Thoracic aorta (tissue), 2 donors: ENCODE results near the gene LDHD. TPM values are rescaled to one million over a fixed set of nuclear protein-coding genes. Genes with fewer than 3 reads are reported as not detected.

Experiments
- ATAC-seq: fragments of 150-250 bp; one replicate; pipeline ENCODE4 v1.8.0; 2017; ENCODE audit warnings: low read depth; ENCODE audit not compliant: insufficient number of reproducible peaks, low FRiP score
- DNase-seq: peaks from one replicate; pipeline ENCODE4 v3.0.0-alpha.2; 2020; ENCODE audit warnings: low spot score
- H3K27ac ChIP-seq, 2 donors: fragments of 200-600 bp; sonication (generic); 1 replicate in 1 of 2; 2 replicates in 1 of 2; pipeline ENCODE4 v1.5.1; 2016; ENCODE audit warnings: mild to moderate bottlenecking in 2 of 2, moderate library complexity in 2 of 2
- H3K27me3 ChIP-seq: fragments of 200-600 bp; sonication (generic); replicated peaks from 2 replicates; pipeline ENCODE4 v1.6.0; 2016; ENCODE audit warnings: mild to moderate bottlenecking; ENCODE audit not compliant: insufficient read depth
- H3K36me3 ChIP-seq: fragments of 200-600 bp; sonication (generic); one replicate; pipeline ENCODE4 v1.5.1; 2016
- H3K4me1 ChIP-seq, 2 donors: fragments of 200-600 bp; sonication (generic); 1 replicate in 1 of 2; 2 replicates in 1 of 2; pipeline versions ENCODE4 v1.5.1 to v1.6.0; 2016; ENCODE audit warnings: low read depth in 2 of 2, mild to moderate bottlenecking in 1 of 2; ENCODE audit not compliant: control insufficient read depth in 1 of 2
- H3K4me3 ChIP-seq: fragments of 200-600 bp; sonication (generic); 2 replicates; pipeline ENCODE4 v1.5.1; 2016; ENCODE audit warnings: mild to moderate bottlenecking
- H3K9me3 ChIP-seq: fragments of 200-600 bp; sonication (generic); 2 replicates; pipeline ENCODE4 v1.5.1; 2016
- total RNA-seq, 2 donors: library from RNA; depleted of rRNA; stranded (reverse); fragments of >200 nt; gene quantifications; one replicate each; pipeline versions ENCODE4 v1.1.0 to v1.2.3, GENCODE V29; 2016
- TF ChIP-seq, protein P1 (sequence below): fragments of 200-600 bp; sonication (generic); IDR thresholded peaks from one replicate; pipeline ENCODE4 v1.5.1; 2019; ENCODE audit warnings: antibody characterized with exemption

The LDHD gene
- total RNA-seq: 10 to 100 TPM in 1 of 2 donors, 1 to 10 TPM in 1; 7.2 to 14.1 TPM

DNA sequence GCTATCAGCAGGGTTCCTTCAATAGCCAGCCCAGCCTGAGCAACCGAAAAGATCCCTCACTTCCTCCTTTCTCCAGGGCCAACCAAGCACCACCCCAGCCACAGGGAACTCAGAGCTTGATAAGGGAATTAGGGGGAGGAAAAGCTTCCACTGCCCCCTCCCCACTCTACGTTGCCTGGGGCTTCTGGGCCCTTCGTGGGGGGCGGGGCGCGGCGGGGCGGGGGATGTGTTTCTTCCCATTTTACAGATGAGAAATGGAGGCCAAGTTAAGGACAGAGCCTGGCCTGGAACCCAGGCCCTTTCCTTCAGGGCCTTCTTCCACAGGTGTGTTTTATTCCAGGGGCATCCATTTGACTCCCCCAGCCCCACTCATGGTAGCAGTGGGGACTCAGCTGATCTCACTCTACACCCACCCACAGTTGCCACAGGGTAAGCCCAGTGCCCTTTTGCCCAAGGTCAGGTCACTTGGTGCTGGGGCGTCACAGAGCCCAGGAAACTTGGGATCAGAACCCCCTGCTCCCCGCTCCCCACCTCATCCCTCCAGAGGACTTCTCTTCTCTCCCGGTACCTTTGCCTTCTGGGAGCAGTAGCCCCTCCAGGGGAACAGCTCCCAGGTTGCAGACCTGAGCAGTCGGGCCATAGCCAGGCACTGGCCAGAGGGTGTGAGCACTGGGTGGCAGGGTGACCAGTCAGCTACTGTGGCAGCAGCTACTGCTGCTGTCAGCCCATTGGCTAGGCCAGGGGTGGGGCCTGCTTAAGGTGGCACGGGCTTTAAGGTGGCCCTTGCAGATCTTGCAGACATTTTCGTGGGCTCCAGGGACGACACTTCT lies at the start of gene LDHD:
TSS of gene LDHD (minus strand) at position 700 of the 830 bp plus-strand sequence. CDS start at position 640, 60 bp downstream.
- DNase-seq: peak; percentile 59
- H3K4me3 ChIP-seq: peak within 1 kb of the TSS; percentile 84
- peaks cover 9 to 19% of the 10 kb centered on the region in 2 donors for H3K4me1 ChIP-seq
- no peaks in the 10 kb centered on the region for H3K36me3 ChIP-seq
- TF ChIP-seq, protein P1, sequence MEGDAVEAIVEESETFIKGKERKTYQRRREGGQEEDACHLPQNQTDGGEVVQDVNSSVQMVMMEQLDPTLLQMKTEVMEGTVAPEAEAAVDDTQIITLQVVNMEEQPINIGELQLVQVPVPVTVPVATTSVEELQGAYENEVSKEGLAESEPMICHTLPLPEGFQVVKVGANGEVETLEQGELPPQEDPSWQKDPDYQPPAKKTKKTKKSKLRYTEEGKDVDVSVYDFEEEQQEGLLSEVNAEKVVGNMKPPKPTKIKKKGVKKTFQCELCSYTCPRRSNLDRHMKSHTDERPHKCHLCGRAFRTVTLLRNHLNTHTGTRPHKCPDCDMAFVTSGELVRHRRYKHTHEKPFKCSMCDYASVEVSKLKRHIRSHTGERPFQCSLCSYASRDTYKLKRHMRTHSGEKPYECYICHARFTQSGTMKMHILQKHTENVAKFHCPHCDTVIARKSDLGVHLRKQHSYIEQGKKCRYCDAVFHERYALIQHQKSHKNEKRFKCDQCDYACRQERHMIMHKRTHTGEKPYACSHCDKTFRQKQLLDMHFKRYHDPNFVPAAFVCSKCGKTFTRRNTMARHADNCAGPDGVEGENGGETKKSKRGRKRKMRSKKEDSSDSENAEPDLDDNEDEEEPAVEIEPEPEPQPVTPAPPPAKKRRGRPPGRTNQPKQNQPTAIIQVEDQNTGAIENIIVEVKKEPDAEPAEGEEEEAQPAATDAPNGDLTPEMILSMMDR: no peak
- no peaks in the 10 kb centered on the region for H3K27me3 ChIP-seq
- ATAC-seq: peak; percentile 58
- no peaks in the 10 kb centered on the region for H3K9me3 ChIP-seq
- H3K27ac ChIP-seq: peak within 1 kb of the TSS; percentile 5 to 59

- DNase-seq: no peak
- H3K9me3 ChIP-seq: peaks cover 2% of the 10 kb centered on the region
- no peak for ATAC-seq
- no peak overlapping the region for H3K27ac ChIP-seq
- peaks cover 6% of the 10 kb centered on the region for H3K36me3 ChIP-seq
- H3K4me1 ChIP-seq: no peaks in the 10 kb centered on the region
- no peak overlapping the region for H3K4me3 ChIP-seq
- H3K27me3 ChIP-seq: no peaks in the 10 kb centered on the region
- TF ChIP-seq, protein P1: no peak
These were observed 43.8 kb upstream of the LDHD start for GRCh38 chr16:75160386-75160785.

DNA sequence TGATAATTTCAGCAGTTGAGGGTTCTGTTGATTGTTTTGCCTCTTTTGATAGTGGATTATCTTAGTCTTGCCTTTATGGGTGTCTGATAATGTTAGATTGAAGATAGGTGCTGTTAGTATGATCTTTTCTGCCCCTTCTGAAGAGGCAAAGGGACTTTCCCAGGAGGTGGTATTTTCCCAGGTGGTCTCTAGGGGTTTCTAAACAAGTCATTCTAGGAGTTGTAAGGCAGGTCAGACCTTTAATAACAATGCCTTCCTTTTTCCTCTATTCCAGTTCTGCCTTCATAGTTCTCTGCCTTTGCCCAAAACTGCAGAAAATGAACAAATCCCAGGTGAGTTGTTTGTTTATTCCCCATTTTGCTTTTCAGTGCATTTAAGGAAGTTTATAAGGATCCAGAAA lies 36.1 kb upstream of the LDHD start:
- Histone ChIP-seq H3K36me3 (peaks cover 7% of the 10 kb centered on the region), H3K27me3 (no peaks in the 10 kb centered on the region), H3K4me3 (no peak overlapping the region), H3K9me3 (peaks cover 13% of the 10 kb centered on the region), H3K4me1 (peaks cover 0 to 11% of the 10 kb centered on the region in 2 donors), H3K27ac (no peak overlapping the region)
- ATAC-seq: no peak
- DNase-seq: no peak
- TF ChIP-seq, protein P1: no peak

GRCh38 chr16:75151798-75152197 lies 35.2 kb upstream of the LDHD start:
- Histone ChIP-seq H3K27me3 (no peaks in the 10 kb centered on the region), H3K4me1 (peaks cover 0 to 11% of the 10 kb centered on the region in 2 donors), H3K4me3 (no peak overlapping the region), H3K9me3 (peaks cover 13% of the 10 kb centered on the region), H3K27ac (no peak overlapping the region), H3K36me3 (peaks cover 7% of the 10 kb centered on the region)
- DNase-seq (no peak), ATAC-seq (no peak)
- TF ChIP-seq, protein P1: no peak

DNA sequence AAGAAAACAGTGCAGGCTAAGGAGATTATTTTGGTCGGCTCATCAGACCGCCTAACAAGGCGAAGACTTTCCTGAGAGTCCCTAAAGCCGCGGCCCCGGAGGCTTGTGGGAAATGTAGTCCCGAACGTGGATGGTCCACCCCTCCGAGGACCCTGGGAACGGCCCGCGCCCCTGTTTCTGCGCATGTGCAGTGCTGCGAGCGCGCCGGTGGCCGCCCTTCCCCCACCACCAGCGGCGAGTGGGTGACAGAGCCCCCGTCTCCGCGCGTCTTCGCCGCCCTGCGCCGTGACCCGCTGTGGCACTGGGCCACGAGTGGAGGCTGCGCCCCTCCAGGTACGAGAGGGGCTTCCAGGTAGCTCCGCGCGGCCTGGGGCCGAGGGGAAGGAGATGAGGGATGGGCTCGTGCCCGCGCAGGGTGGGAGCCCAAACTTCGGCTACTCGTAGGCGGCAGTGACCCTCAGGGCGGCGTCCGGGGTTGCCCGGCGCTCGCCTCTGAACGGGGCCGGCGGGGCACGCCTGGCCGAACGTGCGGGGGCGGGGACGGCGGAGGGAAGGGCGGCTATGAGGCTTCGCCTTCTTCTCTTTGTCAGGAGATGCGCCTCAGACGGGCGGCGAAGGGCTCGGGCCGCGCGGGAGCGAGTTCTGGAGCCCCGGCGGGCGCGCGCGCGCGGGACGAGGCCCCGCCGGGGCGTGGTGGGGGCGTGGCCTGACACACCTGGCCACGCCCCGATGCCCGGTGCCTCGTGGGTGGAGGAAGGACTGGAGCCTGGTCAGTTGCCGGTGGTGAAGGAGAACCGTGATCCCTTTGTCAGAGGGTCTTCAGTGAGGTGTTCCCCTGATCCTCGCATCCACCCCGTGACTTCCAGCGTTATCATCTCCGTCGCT lies 32.0 kb upstream of the LDHD start, which contains the start of gene ZFP1:
TSS of gene ZFP1 (plus strand) at position 214 of the 885 bp plus-strand sequence. CDS start 4,428 bp downstream, outside the sequence.
- Histone ChIP-seq H3K4me3 (peak within 1 kb of the TSS; percentile 89), H3K36me3 (no peaks in the 10 kb centered on the region), H3K27ac (peak within 1 kb of the TSS; percentile 92), H3K4me1 (peaks cover 0 to 11% of the 10 kb centered on the region in 2 donors), H3K9me3 (peaks cover 13% of the 10 kb centered on the region), H3K27me3 (no peaks in the 10 kb centered on the region)
- TF ChIP-seq, protein P1: no peak
- ATAC-seq (peak; percentile 93), DNase-seq (peak; percentile 90)
